ENCODE results near the gene RAB3D.
"Not testable (repeated sequence)": the region's sequence is repeated elsewhere in the genome, so short reads cannot be mapped to it uniquely, and the experiment has no call there.

Gene RAB3D

GRCh38 chr19:11338121-11338520 is 1.3 kb downstream of the RAB3D start:
- DNase-seq: no peak

GRCh38 chr19:11337080-11337479 is 2.4 kb downstream of the RAB3D start:
- DNase-seq: peak in 3 of 4 experiments; percentile 35 to 58 (median 48)

GRCh38 chr19:11335449-11336146 is 3.9 kb downstream of the RAB3D start:
- DNase-seq: no peak

- DNase-seq: not testable (repeated sequence)
These were observed 5.6 kb downstream of the RAB3D start for GRCh38 chr19:11333838-11334237.

- DNase-seq: no peak
These were observed 6.6 kb downstream of the RAB3D start for GRCh38 chr19:11332822-11333221.

GRCh38 chr19:11331502-11331901 is 8.0 kb downstream of the RAB3D start:
- no peak for DNase-seq

- peak in 2 of 4 experiments; percentile 28 to 30 for DNase-seq
These were observed 9.3 kb downstream of the RAB3D start for GRCh38 chr19:11330127-11330526.

- DNase-seq: no peak
These were observed 13.9 kb downstream of the RAB3D start for GRCh38 chr19:11325544-11325943.

GRCh38 chr19:11324748-11325389 is 14.6 kb downstream of the RAB3D start:
- DNase-seq: no peak

GRCh38 chr19:11324079-11324661 is 15.3 kb downstream of the RAB3D start:
- DNase-seq: peak; percentile 80 to 91 (median 90)

GRCh38 chr19:11323601-11324078 is 15.8 kb downstream of the RAB3D start:
- peak in 1 of 4 experiments; percentile 11 for DNase-seq

- DNase-seq: peak; percentile 55 to 77 (median 68)
These were observed 17.0 kb downstream of the RAB3D start for GRCh38 chr19:11322269-11323024.

- DNase-seq: peak in 1 of 4 experiments; percentile 25
These were observed 18.0 kb downstream of the RAB3D start for GRCh38 chr19:11321191-11322126.

GRCh38 chr19:11320278-11320995 is 19.0 kb downstream of the RAB3D start:
- DNase-seq: peak in 2 of 4 experiments; percentile 51 to 58

GRCh38 chr19:11306337-11306736 is 33.1 kb downstream of the RAB3D start:
- no peak for DNase-seq

- no peak for DNase-seq
These were observed 34.5 kb downstream of the RAB3D start for GRCh38 chr19:11304936-11305335.

GRCh38 chr19:11300811-11301120 is 38.7 kb downstream of the RAB3D start:
- no peak for DNase-seq

- peak in 3 of 4 experiments; percentile 39 to 59 (median 56) for DNase-seq
These were observed 39.3 kb downstream of the RAB3D start for GRCh38 chr19:11299946-11300810.

GRCh38 chr19:11296264-11296663 is 43.2 kb downstream of the RAB3D start:
- DNase-seq: peak in 1 of 4 experiments; percentile 30

- no peak for DNase-seq
These were observed 43.7 kb downstream of the RAB3D start, which contains the start of gene TSPAN16 for GRCh38 chr19:11295665-11296245. Gene TSPAN16 (plus strand): TSS chr19:11296160. CDS start chr19:11296298, 138 bp downstream.
